SK-N-DZ (cell line): ENCODE data around the gene TRMT6.

Experiments used
- DNase-seq: peaks from one replicate; pipeline ENCODE4 v3.0.0-alpha.2; 2015; ENCODE audit warnings: low spot score
- small RNA-seq, 2 experiments: library from RNA; depleted of rRNA; stranded (forward); fragments of <200 nt; gene quantifications; one replicate each; pipeline ENCODE3, GENCODE V24; 2014

Gene TRMT6

DNA sequence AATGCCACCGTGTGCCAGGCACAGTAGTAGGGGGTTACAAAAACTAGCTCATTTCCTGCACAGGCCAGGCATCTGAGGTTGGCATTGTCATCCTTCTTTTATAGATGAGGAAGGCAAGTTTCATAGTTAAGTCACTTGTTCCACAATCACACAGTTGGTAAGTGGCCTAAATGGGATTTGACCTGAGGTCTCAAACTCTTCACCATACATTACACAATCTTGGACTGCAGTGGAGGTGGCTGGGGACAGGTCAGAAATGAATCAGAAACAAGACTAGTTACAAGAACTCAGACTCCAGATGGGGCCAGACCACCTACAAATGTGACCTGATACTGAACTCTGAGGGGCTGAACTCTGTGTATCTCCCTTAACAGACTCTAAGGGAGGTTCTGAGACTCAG, 49.4 kb downstream of the TRMT6 start:
- DNase-seq = no peak

DNA sequence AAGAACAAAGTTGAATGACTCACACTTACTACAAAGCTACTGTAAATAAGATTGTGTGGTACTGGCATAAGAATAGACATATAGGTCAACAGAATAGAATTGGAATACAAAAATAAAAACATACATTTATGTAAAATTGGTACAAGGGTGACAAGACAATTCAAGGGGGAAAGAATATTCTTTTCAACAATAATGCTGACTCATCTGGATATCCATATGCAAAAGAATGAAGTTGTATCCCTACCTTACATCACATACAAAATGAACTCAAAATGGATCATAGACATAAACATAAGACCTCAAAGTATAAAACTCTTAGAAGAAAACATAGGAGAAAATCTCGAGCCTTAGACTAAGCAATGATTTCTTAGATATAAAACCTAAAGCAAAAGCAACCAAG, 50.9 kb downstream of the TRMT6 start:
- no peak for DNase-seq

GRCh38 chr20:5895626-5896025, 54.7 kb downstream of the TRMT6 start:
- no peak for DNase-seq

GRCh38 chr20:5893621-5894020, 56.7 kb downstream of the TRMT6 start:
- no peak for DNase-seq

GRCh38 chr20:5893052-5893451, 57.3 kb downstream of the TRMT6 start:
- no peak for DNase-seq

DNA sequence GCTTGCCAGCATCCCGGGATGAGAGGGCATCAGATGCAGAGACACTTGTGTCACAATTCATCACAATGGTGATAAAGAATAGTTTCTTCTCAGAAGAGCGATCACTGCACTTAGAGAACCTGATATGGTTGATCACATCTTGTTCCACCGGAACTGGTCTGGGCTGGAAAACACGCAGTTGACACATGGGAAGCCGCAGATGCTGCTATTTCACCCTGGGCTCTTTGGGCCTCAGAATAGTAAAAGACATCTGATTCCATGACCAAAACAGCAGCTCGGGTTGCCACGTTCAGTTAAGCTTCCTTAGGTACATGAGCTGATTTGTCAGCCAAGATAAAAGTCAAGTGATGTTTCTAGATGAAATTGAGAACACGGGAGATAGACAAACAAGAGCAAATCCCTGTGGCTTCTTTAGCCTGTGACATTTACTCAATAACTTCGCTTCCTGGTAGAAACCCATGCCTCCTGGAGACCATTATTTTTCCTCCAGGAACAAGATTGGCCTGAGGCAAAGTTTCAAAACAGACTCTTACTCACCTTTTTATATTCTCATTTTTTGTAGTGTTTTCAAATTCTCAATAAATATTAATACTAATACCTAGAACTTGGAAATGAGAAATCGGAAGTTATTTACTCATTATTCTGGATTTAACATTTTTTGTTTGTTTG, 59.4 kb downstream of the TRMT6 start:
- no peak for DNase-seq

DNA sequence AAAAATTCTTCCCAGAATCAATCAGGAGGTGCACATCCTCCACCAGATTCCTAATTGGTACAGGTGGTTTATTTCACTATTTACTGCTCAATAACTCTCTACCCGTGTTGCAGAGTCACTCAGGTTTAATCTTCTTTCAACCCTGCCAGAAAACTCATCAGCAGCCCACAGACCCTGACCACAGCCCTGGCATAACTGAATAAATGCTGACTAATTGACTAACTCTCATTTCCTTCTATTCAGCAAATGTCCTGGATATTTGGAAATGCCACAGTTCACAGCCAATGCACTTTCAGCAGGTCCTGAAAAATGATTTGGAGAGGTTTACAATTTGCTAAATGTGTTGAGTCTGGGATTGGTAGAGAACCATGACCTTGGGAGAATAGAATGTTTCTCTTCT, 62.3 kb downstream of the TRMT6 start:
- no peak for DNase-seq

- no peak for DNase-seq
These were observed 62.9 kb downstream of the TRMT6 start for GRCh38 chr20:5887386-5887785.

Small RNA genes lying within 50 kb of the gene (small RNA-seq; reads per million reads assigned to genes)
- gene RF00019 = 0 reads per million in 2 experiments
- 0 to 0.09 reads per million in 2 experiments for gene RNU1-55P
